Liver (tissue), 3 donors: Measurements from ENCODE around the gene DPP6.

ENCODE experiments used
- GABPA ChIP-seq, 2 donors: IDR thresholded peaks in 1 of 2; conservative IDR thresholded peaks in 1 of 2; 2 replicates each; pipeline ENCODE4 v1.6.1; 2016; ENCODE audit warnings: antibody characterized with exemption in 2 of 2, mild to moderate bottlenecking in 1 of 2, moderate library complexity in 1 of 2
- REST ChIP-seq: IDR thresholded peaks from 2 replicates; pipeline ENCODE4 v1.6.1; 2016; ENCODE audit warnings: antibody characterized with exemption, mild to moderate bottlenecking
- RXRA ChIP-seq, 2 donors: IDR thresholded peaks; 2 replicates each; pipeline ENCODE4 v1.6.1; 2017 to 2018; ENCODE audit warnings: antibody characterized with exemption in 2 of 2, mild to moderate bottlenecking in 1 of 2
- SP1 ChIP-seq: IDR thresholded peaks from 2 replicates; pipeline ENCODE4 v1.6.1; 2018; ENCODE audit warnings: antibody characterized with exemption, mild to moderate bottlenecking
- TAF1 ChIP-seq: conservative IDR thresholded peaks from 2 replicates; pipeline ENCODE4 v1.6.1; 2016; ENCODE audit warnings: antibody characterized with exemption, mild to moderate bottlenecking
- TF ChIP-seq, protein P1 (sequence below): fragments of 150-350 bp; IDR thresholded peaks from 2 replicates; pipeline ENCODE4 v1.5.1; 2017; ENCODE audit warnings: improper control_type of control experiment, low read depth, low read length; ENCODE audit not compliant: missing input control
- TF ChIP-seq, protein P2 (sequence below): IDR thresholded peaks from 2 replicates; pipeline ENCODE4 v1.6.1; 2016; ENCODE audit warnings: antibody characterized with exemption
- TF ChIP-seq, protein P3 (sequence below): IDR thresholded peaks from 2 replicates; pipeline ENCODE4 v1.6.1; 2016; ENCODE audit warnings: antibody characterized with exemption
- donor health status: healthy.
- donor health status: healthy.

DNA sequence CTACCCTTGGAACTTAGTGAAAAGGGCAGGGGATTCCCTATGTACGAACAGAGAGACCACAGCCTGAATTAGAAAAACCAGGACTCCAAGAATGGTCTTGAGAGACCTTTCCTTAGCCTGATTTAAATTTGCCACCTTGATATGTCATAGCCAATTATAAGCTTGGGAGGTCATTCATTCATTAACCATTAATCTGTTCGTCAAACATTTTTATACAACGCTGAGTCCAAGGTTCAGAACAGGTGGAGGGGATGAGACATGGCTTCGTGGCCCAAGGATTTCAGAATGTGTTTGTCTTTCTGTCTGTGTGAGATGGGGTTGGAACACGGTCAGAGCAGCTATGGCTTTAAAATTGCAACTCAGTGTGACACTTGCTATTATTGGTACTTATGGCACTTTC is 792.8 kb downstream of the DPP6 start:
- TF ChIP-seq, protein P1, sequence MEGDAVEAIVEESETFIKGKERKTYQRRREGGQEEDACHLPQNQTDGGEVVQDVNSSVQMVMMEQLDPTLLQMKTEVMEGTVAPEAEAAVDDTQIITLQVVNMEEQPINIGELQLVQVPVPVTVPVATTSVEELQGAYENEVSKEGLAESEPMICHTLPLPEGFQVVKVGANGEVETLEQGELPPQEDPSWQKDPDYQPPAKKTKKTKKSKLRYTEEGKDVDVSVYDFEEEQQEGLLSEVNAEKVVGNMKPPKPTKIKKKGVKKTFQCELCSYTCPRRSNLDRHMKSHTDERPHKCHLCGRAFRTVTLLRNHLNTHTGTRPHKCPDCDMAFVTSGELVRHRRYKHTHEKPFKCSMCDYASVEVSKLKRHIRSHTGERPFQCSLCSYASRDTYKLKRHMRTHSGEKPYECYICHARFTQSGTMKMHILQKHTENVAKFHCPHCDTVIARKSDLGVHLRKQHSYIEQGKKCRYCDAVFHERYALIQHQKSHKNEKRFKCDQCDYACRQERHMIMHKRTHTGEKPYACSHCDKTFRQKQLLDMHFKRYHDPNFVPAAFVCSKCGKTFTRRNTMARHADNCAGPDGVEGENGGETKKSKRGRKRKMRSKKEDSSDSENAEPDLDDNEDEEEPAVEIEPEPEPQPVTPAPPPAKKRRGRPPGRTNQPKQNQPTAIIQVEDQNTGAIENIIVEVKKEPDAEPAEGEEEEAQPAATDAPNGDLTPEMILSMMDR, result no peak
- TF ChIP-seq TAF1 (no peak), GABPA (IDR thresholded peaks at IDR 0.05 in 1 of 2, conservative IDR thresholded peaks at IDR 0.05 in 1 of 2) (no peak), SP1 (peak; percentile 92), REST (peak; percentile 51), RXRA (IDR thresholded peaks at IDR 0.05) (peak; percentile 50 to 71)
- TF ChIP-seq, protein P2, sequence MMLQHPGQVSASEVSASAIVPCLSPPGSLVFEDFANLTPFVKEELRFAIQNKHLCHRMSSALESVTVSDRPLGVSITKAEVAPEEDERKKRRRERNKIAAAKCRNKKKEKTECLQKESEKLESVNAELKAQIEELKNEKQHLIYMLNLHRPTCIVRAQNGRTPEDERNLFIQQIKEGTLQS, result peak; percentile 33
- TF ChIP-seq, protein P3, sequence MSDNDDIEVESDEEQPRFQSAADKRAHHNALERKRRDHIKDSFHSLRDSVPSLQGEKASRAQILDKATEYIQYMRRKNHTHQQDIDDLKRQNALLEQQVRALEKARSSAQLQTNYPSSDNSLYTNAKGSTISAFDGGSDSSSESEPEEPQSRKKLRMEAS, result peak; percentile 65
